PC-9 (cell line): ENCODE results near the gene ATM. TPM values are rescaled to one million over a fixed set of nuclear protein-coding genes. Genes with fewer than 3 reads are reported as not detected.

Experiments used
- BruUV-seq: library from RNA; stranded (reverse); fragments of 400-500 nt; replicated peaks from 2 replicates; lab custom pipeline; 2021; lab: Mats Ljungman, UMichigan
- CTCF ChIA-PET: fragments of 300-600 bp; sonication (Branson Sonifier 250); formaldehyde crosslinking; loops from one replicate; lab custom pipeline; 2022; ENCODE audit warnings: antibody characterized with exemption; lab: Charles Lee
- POLR2A ChIA-PET: fragments of 300-600 bp; sonication (Branson Sonifier 250); formaldehyde crosslinking; loops from one replicate; lab custom pipeline; 2022; ENCODE audit warnings: antibody characterized with exemption; ENCODE audit not compliant: unreplicated experiment; lab: Charles Lee
- DNase-seq, 2 experiments: peaks; one replicate each; pipeline versions ENCODE4 v3.0.0 to v3.0.0-alpha.2; 2015 to 2022; ENCODE audit warnings: mixed read lengths in 1 of 2
- H2AFZ ChIP-seq: fragments of 200-600 bp; sonication (generic); 2 replicates; pipeline ENCODE4 v1.8.1; 2017; ENCODE audit warnings: antibody characterized with exemption
- H3F3A ChIP-seq: fragments of 200-600 bp; sonication (generic); 2 replicates; pipeline ENCODE4 v1.8.1; 2017; ENCODE audit warnings: antibody characterized with exemption, mild to moderate bottlenecking, low read depth; ENCODE audit not compliant: insufficient read depth
- H3K27ac ChIP-seq: fragments of 200-600 bp; sonication (generic); 2 replicates; pipeline ENCODE4 v1.6.1; 2016; ENCODE audit warnings: mixed run types
- H3K27me3 ChIP-seq: fragments of 200-600 bp; sonication (generic); 2 replicates; pipeline ENCODE4 v1.6.1; 2016; ENCODE audit warnings: low read depth, mixed run types; ENCODE audit not compliant: insufficient read depth
- H3K36me3 ChIP-seq: fragments of 200-600 bp; sonication (generic); 2 replicates; pipeline ENCODE4 v1.6.1; 2016; ENCODE audit warnings: low read depth, mixed run types
- H3K4me1 ChIP-seq: fragments of 200-600 bp; sonication (generic); replicated peaks from 2 replicates; pipeline ENCODE4 v1.6.1; 2016; ENCODE audit warnings: mixed run types; ENCODE audit not compliant: insufficient read depth
- H3K4me2 ChIP-seq: fragments of 200-600 bp; sonication (generic); 2 replicates; pipeline ENCODE4 v1.6.1; 2017; ENCODE audit warnings: mixed run types
- H3K4me3 ChIP-seq: fragments of 200-600 bp; sonication (generic); 2 replicates; pipeline ENCODE4 v1.6.1; 2016; ENCODE audit warnings: mixed run types
- H3K79me2 ChIP-seq: fragments of 200-600 bp; sonication (generic); 2 replicates; pipeline ENCODE4 v1.6.1; 2017; ENCODE audit warnings: low read depth, mixed run types
- H3K9me2 ChIP-seq: fragments of 200-600 bp; sonication (generic); 2 replicates; pipeline ENCODE4 v1.8.1; 2017; ENCODE audit warnings: mild to moderate bottlenecking; ENCODE audit not compliant: insufficient read depth
- H3K9me3 ChIP-seq: fragments of 200-600 bp; sonication (generic); 2 replicates; pipeline ENCODE4 v1.8.1; 2016; ENCODE audit warnings: low read depth; ENCODE audit not compliant: insufficient read depth
- H4K20me1 ChIP-seq: fragments of 200-600 bp; sonication (generic); 2 replicates; pipeline ENCODE4 v1.8.1; 2017; ENCODE audit not compliant: insufficient read depth
- EZH2 ChIP-seq: fragments of 200-600 bp; sonication (generic); IDR thresholded peaks from 2 replicates; pipeline ENCODE4 v1.8.0; 2017; ENCODE audit warnings: antibody characterized with exemption, low read depth
- intact Hi-C: fragments of 100-400 bp; cut with micrococcal nuclease; formaldehyde crosslinking; loops from one replicate; pipeline ENCODE4 v1.10.0; 2022; ENCODE audit not compliant: unreplicated experiment
- total RNA-seq: library from RNA; stranded (reverse); gene quantifications from 2 replicates; pipeline ENCODE4 v1.2.3, GENCODE V29; 2021
- TF ChIP-seq, protein P1 (sequence below): fragments of 200-600 bp; sonication (generic); conservative IDR thresholded peaks from 2 replicates; pipeline ENCODE4 v1.6.1; 2017; ENCODE audit warnings: mixed run types, antibody characterized with exemption, mild to moderate bottlenecking, moderate library complexity

Gene ATM
- total RNA-seq, 1 experiment from 2014 or later: 36.3 TPM

DNA sequence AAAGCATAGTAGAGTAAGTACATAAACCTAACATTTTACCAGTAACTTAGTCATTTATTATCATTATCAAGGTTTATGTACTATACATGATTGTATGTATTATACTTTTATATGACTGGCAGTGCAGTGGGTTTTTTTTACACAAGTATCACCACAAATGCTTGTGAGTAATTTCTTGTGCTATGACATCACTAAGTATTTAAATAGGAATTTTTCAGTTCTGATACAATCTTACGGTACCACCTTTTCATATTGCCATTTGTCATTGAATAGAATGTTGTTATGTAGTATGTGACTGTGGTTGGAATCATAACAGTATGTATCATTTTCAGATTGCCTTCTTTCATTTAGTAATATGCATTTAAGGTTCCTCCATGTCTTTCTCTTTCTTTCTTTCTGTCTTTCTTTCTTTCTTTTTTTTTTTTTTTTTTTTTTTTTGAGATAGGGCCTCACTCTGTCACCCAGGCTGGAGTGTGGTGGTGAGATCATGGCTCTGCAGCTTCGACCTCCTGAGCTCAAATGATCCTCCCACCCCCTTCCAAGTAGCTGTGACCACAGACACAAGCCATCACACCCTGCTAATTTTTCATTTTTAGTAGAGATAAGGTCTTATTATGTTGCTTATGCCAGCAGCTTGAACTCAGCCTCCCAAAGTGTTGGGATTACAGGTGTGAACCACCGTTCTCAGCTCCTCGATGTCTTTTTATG lies 18.6 kb downstream of the ATM start:
- no TSS peak for BruUV-seq
- DNase-seq: no peak
- H2AFZ ChIP-seq: no peak overlapping the region
- TF ChIP-seq EZH2: no peak
- TF ChIP-seq, protein P1, sequence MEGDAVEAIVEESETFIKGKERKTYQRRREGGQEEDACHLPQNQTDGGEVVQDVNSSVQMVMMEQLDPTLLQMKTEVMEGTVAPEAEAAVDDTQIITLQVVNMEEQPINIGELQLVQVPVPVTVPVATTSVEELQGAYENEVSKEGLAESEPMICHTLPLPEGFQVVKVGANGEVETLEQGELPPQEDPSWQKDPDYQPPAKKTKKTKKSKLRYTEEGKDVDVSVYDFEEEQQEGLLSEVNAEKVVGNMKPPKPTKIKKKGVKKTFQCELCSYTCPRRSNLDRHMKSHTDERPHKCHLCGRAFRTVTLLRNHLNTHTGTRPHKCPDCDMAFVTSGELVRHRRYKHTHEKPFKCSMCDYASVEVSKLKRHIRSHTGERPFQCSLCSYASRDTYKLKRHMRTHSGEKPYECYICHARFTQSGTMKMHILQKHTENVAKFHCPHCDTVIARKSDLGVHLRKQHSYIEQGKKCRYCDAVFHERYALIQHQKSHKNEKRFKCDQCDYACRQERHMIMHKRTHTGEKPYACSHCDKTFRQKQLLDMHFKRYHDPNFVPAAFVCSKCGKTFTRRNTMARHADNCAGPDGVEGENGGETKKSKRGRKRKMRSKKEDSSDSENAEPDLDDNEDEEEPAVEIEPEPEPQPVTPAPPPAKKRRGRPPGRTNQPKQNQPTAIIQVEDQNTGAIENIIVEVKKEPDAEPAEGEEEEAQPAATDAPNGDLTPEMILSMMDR: no peak
- H3K4me2 ChIP-seq: no peak overlapping the region
- no peaks in the 10 kb centered on the region for H3F3A ChIP-seq
- H3K27me3 ChIP-seq: no peaks in the 10 kb centered on the region
- H3K9me3 ChIP-seq: no peaks in the 10 kb centered on the region
- H3K79me2 ChIP-seq: no peaks in the 10 kb centered on the region
- ChIA-PET POLR2A (interaction anchor here (0.7 kb wide), 1 partner anchor 230 kb away, joined by 10 read pairs; no protein-coding TSS in a partner anchor), CTCF (no interaction called here)
- no peak overlapping the region for H3K4me3 ChIP-seq
- H3K27ac ChIP-seq: no peak overlapping the region
- H3K4me1 ChIP-seq: no peaks in the 10 kb centered on the region
- peaks cover 22% of the 10 kb centered on the region; the same call in 1 of the 2 replicates for H3K36me3 ChIP-seq
- H4K20me1 ChIP-seq: peaks cover 6% of the 10 kb centered on the region; the same call in 1 of the 2 replicates
- intact Hi-C loops: no loop called here
- H3K9me2 ChIP-seq: no peaks in the 10 kb centered on the region

DNA sequence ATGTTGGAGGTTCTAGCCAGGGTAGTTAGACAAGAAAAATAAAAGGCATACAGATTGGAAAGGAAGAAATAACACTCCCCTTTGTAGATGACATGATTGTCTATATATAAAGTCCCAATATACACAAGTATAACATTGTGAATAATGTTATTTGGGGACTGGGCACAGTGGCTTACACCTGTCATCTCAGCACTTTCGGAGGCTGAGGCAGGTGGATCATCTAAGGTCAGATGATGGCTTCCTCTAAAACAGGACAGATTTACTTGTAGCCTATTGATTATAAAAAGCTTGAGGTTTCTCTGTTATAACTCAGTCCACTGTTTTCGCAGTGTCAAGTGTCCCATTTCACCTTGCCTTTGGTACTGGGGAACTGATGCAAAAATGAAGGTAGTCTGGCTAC lies 19.6 kb downstream of the ATM start:
- Histone ChIP-seq H3K27ac (no peak overlapping the region), H3K4me3 (no peak overlapping the region), H3K4me2 (no peak overlapping the region), H3K79me2 (no peaks in the 10 kb centered on the region), H3F3A (no peaks in the 10 kb centered on the region), H3K9me3 (no peaks in the 10 kb centered on the region), H4K20me1 (peaks cover 6% of the 10 kb centered on the region; the same call in 1 of the 2 replicates), H3K9me2 (no peaks in the 10 kb centered on the region), H2AFZ (no peak overlapping the region), H3K27me3 (no peaks in the 10 kb centered on the region), H3K4me1 (no peaks in the 10 kb centered on the region), H3K36me3 (peaks cover 17% of the 10 kb centered on the region; the same call in 1 of the 2 replicates)
- POLR2A ChIA-PET: no interaction called here
- TF ChIP-seq, protein P1: no peak
- TF ChIP-seq EZH2: no peak
- no peak for DNase-seq
- CTCF ChIA-PET: no interaction called here
- BruUV-seq: no TSS peak
- intact Hi-C loops: no loop called here

DNA sequence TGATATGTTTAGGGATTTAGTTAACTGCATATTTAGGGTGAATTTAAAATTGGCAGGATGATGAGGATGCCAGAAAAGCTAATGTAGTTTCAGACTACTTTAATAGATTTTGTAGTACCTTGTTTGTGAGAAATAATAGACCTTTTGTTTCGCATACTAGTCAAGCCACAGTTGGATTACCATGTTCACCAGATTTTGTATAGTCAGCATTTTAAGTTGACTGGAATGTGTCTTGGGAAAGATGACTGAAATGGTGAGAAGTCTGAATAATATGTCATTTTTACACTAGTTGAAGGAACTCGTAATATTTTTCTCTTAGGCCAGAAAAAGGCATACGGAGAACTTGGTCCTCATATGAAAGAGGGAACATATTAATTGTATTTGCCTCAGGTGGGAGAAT lies 23.4 kb downstream of the ATM start:
- Histone ChIP-seq H3K79me2 (no peaks in the 10 kb centered on the region), H3K36me3 (peaks cover 4% of the 10 kb centered on the region; the same call in 1 of the 2 replicates), H3K4me3 (no peak overlapping the region), H3F3A (no peaks in the 10 kb centered on the region), H4K20me1 (0 out of 2 replicates have a peak, but pooled peaks cover 6% of the 10 kb centered on the region), H3K9me2 (no peaks in the 10 kb centered on the region), H3K27me3 (no peaks in the 10 kb centered on the region), H3K4me2 (no peak overlapping the region), H2AFZ (no peak overlapping the region), H3K9me3 (no peaks in the 10 kb centered on the region), H3K27ac (no peak overlapping the region), H3K4me1 (no peaks in the 10 kb centered on the region)
- ChIA-PET POLR2A (no interaction called here), CTCF (no interaction called here)
- DNase-seq: no peak
- intact Hi-C loops: no loop called here
- no peak for TF ChIP-seq EZH2
- TF ChIP-seq, protein P1: no peak
- no TSS peak for BruUV-seq
